Tibial nerve (tissue), 4 donors: ENCODE data around the gene LRCOL1. TPM values are rescaled to one million over a fixed set of nuclear protein-coding genes. Genes with fewer than 3 reads are reported as not detected.

ENCODE experiments used
- DNase-seq, 2 donors: peaks; one replicate each; pipeline ENCODE4 v3.0.0-alpha.2; 2019; ENCODE audit warnings: low spot score in 2 of 2
- H3K27ac ChIP-seq, 4 donors: fragments of 200-600 bp; sonication (generic) in 3 of 4; one replicate each; pipeline ENCODE4 v1.5.1; 2017 to 2019; ENCODE audit warnings: mild to moderate bottlenecking in 1 of 4
- H3K27me3 ChIP-seq, 2 donors: fragments of 200-600 bp; sonication (generic) in 1 of 2; one replicate each; pipeline versions ENCODE4 v1.5.1 to v1.6.0; 2017 to 2019
- H3K36me3 ChIP-seq, 3 donors: fragments of 200-600 bp; sonication (generic); one replicate each; pipeline ENCODE4 v1.5.1; 2018 to 2019
- H3K4me1 ChIP-seq, 4 donors: fragments of 200-600 bp; sonication (generic) in 3 of 4; one replicate each; pipeline ENCODE4 v1.5.1; 2017 to 2019
- H3K4me3 ChIP-seq, 4 donors: fragments of 200-600 bp; sonication (generic) in 3 of 4; one replicate each; pipeline ENCODE4 v1.5.1; 2017 to 2019; ENCODE audit warnings: mild to moderate bottlenecking in 1 of 4, moderate library complexity in 1 of 4
- H3K9me3 ChIP-seq, 4 donors: fragments of 200-600 bp; sonication (generic) in 3 of 4; one replicate each; pipeline ENCODE4 v1.5.1; 2017 to 2019
- CTCF ChIP-seq, 5 experiments: fragments of 200-600 bp in 3 of 5; fragments of 450-650 bp in 2 of 5; sonication (generic) in 3 of 5; IDR thresholded peaks; one replicate each; pipeline ENCODE4 v1.5.1; 2016 to 2019; ENCODE audit warnings: antibody characterized with exemption in 5 of 5, mild to moderate bottlenecking in 3 of 5, moderate library complexity in 2 of 5
- EP300 ChIP-seq, 2 donors: sonication (generic); formaldehyde crosslinking; IDR thresholded peaks; one replicate each; pipeline ENCODE4 v1.6.1; 2017; ENCODE audit warnings: antibody characterized with exemption in 2 of 2, mild to moderate bottlenecking in 1 of 2
- POLR2A ChIP-seq, 2 donors: fragments of 450-650 bp; IDR thresholded peaks; one replicate each; pipeline ENCODE4 v1.6.1; 2017; ENCODE audit warnings: antibody characterized with exemption in 2 of 2, mild to moderate bottlenecking in 2 of 2, moderate library complexity in 2 of 2
- WGBS, 2 donors: methylation state at CpG; one replicate each; pipeline ENCODE4 v1.1.5; 2018; 5-methylcytosine and 5-hydroxymethylcytosine counted together
- total RNA-seq, 4 donors: library from RNA; depleted of rRNA; stranded (reverse); fragments of >200 nt; gene quantifications; one replicate each; pipeline ENCODE4 v1.1.0, GENCODE V29; 2016

Gene LRCOL1
- total RNA-seq, 4 donors from 2014 or later, result not detected

GRCh38 chr12:132624910-132625630 lies 14.7 kb upstream of the LRCOL1 start:
- no peaks in the 10 kb centered on the region for H3K9me3 ChIP-seq
- WGBS, 2 donors, result 87 to 88% methylated on average over 26 to 30 of the region's 32 CpGs
- DNase-seq, result no peak
- H3K27ac ChIP-seq, result no peak overlapping the region
- peaks cover 0 to 15% (median 7%) of the 10 kb centered on the region in 4 donors for H3K4me1 ChIP-seq
- TF ChIP-seq POLR2A (IDR thresholded peaks at IDR 0.05) (no peak), CTCF (IDR thresholded peaks at IDR 0.05) (no peak), EP300 (IDR thresholded peaks at IDR 0.05) (no peak)
- H3K4me3 ChIP-seq, result no peak overlapping the region
- H3K27me3 ChIP-seq, result peaks cover 0 to 5% of the 10 kb centered on the region in 2 donors
- H3K36me3 ChIP-seq, result peaks cover 0 to 46% (median 0%) of the 10 kb centered on the region in 3 donors

- Histone ChIP-seq H3K27ac (no peak overlapping the region), H3K4me3 (no peak overlapping the region), H3K4me1 (peaks cover 0 to 20% (median 7%) of the 10 kb centered on the region in 4 donors), H3K27me3 (peaks cover 0 to 13% of the 10 kb centered on the region in 2 donors), H3K36me3 (peaks cover 0 to 39% (median 0%) of the 10 kb centered on the region in 3 donors), H3K9me3 (no peaks in the 10 kb centered on the region)
- no peak for TF ChIP-seq EP300 (IDR thresholded peaks at IDR 0.05)
- no peak for TF ChIP-seq POLR2A (IDR thresholded peaks at IDR 0.05)
- TF ChIP-seq CTCF (IDR thresholded peaks at IDR 0.05), result no peak
- no peak for DNase-seq
- WGBS, 2 donors, result 88 to 91% methylated on average over 21 to 22 of the region's 22 CpGs
Measured at GRCh38 chr12:132624186-132624855, 13.9 kb upstream of the LRCOL1 start.

- Histone ChIP-seq H3K4me1 (peaks cover 0 to 24% (median 9%) of the 10 kb centered on the region in 4 donors), H3K4me3 (no peak overlapping the region), H3K9me3 (no peaks in the 10 kb centered on the region), H3K36me3 (peaks cover 0 to 29% (median 0%) of the 10 kb centered on the region in 3 donors), H3K27ac (no peak overlapping the region), H3K27me3 (peaks cover 0 to 16% of the 10 kb centered on the region in 2 donors)
- DNase-seq, result no peak
- 72 to 78% methylated on average over 25 of the region's 25 CpGs for WGBS, 2 donors
- TF ChIP-seq CTCF (IDR thresholded peaks at IDR 0.05) (no peak), POLR2A (IDR thresholded peaks at IDR 0.05) (no peak), EP300 (IDR thresholded peaks at IDR 0.05) (no peak)
Measured at GRCh38 chr12:132623072-132623869, 12.9 kb upstream of the LRCOL1 start.

DNA sequence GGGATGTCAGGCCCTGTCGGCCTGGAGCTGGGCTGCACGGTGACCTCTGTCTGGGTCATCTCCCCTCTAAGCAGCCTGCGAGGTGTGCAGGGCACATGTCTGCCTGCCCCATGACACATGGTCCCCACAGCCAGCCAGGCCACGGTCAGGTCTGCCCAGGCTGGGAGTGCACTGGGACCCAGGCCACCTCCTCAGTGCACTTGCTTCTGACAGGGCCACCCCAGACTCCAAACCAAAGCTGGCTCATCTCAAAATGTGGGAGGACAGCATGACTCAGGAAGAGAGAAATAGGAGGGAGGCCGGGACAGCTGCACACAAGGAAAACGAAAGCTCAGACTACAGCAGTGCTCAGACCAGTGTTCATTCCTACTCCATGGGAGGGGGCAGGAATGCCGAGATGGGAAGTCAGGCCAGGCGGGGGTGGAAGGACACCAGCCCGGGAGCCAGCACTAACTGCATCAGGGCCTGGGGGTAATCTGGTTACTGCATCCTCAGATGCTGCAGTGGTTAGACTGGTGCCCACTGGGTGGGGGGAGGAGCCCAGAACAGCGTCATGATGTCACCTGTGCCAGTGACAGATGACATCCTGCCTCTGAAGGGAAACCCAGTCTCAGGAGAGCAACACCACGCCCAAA lies 12.2 kb upstream of the LRCOL1 start:
- TF ChIP-seq POLR2A (IDR thresholded peaks at IDR 0.05), result no peak
- TF ChIP-seq CTCF (IDR thresholded peaks at IDR 0.05), result no peak
- no peak for TF ChIP-seq EP300 (IDR thresholded peaks at IDR 0.05)
- Histone ChIP-seq H3K4me1 (peaks cover 0 to 32% (median 13%) of the 10 kb centered on the region in 4 donors), H3K27me3 (peaks cover under 1 to 24% of the 10 kb centered on the region in 2 donors), H3K4me3 (no peak overlapping the region), H3K27ac (no peak overlapping the region), H3K9me3 (no peaks in the 10 kb centered on the region), H3K36me3 (peaks cover 0 to 29% (median 0%) of the 10 kb centered on the region in 3 donors)
- no peak for DNase-seq
- 33 to 38% methylated on average over 9 to 11 of the region's 11 CpGs for WGBS, 2 donors
